ENCODE results near the gene GRHL3.

Gene GRHL3

DNA sequence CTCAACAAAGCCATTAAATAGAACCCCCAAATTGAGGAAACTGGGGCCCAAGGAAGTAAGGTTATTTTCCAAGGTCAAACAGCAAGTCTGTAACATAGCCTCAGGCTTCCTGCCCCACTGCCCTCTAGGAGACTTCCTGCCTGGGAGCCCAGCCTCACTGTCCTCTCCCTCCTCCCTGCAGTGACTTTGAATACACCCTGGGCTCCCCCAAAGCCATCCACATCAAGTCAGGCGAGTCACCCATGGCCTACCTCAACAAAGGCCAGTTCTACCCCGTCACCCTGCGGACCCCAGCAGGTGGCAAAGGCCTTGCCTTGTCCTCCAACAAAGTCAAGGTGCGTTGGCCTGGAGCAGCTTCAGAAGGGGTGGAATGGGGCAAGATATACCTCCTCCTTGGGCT, 18.3 kb downstream of the GRHL3 start:
- FAIRE-seq (no peak), DNase-seq (ENCODE audit: insufficient read length, low spot score) (no peak)
- no peak for TF ChIP-seq POLR2A (IDR thresholded peaks at IDR 0.05; ENCODE audit: low read depth, low read length)
- no peak for TF ChIP-seq PAX5 (IDR thresholded peaks at IDR 0.05; ENCODE audit: insufficient read depth, low read length, severe bottlenecking)
- TF ChIP-seq POU2F2 (IDR thresholded peaks at IDR 0.05; ENCODE audit: low read depth, low read length), result no peak
- no peak for TF ChIP-seq TAF1 (IDR thresholded peaks at IDR 0.05; ENCODE audit: low read depth, low read length)
- no peak for TF ChIP-seq POLR2AphosphoS5 (IDR thresholded peaks at IDR 0.05; ENCODE audit: low read depth, low read length)
- no peak for TF ChIP-seq SPI1 (IDR thresholded peaks at IDR 0.05; ENCODE audit: low read depth, low read length)

DNA sequence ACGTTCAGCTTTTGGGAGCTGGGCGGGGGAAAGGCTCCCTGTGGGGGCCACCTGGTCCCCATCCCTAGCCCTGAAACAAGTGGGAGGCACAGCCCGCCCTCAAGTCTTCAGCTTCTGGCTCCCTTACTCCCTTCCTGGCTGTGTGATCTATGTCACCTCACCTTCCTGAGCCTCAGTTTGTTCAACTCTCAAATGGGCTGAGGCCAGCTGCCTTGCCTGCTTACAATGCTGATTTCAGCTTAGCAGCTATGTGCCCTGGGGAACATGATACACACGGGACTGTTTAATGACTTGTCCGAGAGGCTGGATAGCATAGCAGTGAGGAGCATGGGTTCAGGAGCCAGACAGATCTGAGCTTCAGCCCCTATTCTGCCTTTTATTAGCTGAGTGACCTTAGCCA, 19.3 kb downstream of the GRHL3 start:
- FAIRE-seq, result no peak
- no peak for DNase-seq (ENCODE audit: insufficient read length, low spot score)
- TF ChIP-seq POLR2A (IDR thresholded peaks at IDR 0.05; ENCODE audit: low read depth, low read length) (no peak), TAF1 (IDR thresholded peaks at IDR 0.05; ENCODE audit: low read depth, low read length) (no peak), SPI1 (IDR thresholded peaks at IDR 0.05; ENCODE audit: low read depth, low read length) (no peak), PAX5 (IDR thresholded peaks at IDR 0.05; ENCODE audit: insufficient read depth, low read length, severe bottlenecking) (no peak), POLR2AphosphoS5 (IDR thresholded peaks at IDR 0.05; ENCODE audit: low read depth, low read length) (no peak), POU2F2 (IDR thresholded peaks at IDR 0.05; ENCODE audit: low read depth, low read length) (no peak)

DNA sequence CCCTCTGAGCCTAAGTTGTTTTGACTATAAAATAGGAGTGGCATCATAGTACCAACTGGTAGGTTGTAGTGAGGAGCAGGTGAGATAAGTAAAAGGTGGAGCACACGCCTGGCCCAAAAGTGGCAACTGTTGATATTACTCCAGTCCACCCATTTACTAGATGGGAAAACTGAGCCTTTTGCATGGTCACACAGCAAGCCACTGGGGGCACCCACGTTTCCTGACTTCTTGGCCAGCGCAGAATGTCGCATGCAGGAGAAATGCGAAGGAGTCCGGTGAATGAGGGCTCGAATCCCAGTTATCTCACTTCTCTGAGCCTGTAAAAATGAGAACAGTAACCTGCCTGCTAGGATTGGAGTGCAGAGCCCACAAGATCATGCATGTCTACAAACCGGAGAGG, 20.8 kb downstream of the GRHL3 start:
- FAIRE-seq (no peak), DNase-seq (ENCODE audit: insufficient read length, low spot score) (no peak)
- no peak for TF ChIP-seq PAX5 (IDR thresholded peaks at IDR 0.05; ENCODE audit: insufficient read depth, low read length, severe bottlenecking)
- TF ChIP-seq TAF1 (IDR thresholded peaks at IDR 0.05; ENCODE audit: low read depth, low read length), result no peak
- no peak for TF ChIP-seq POU2F2 (IDR thresholded peaks at IDR 0.05; ENCODE audit: low read depth, low read length)
- no peak for TF ChIP-seq POLR2A (IDR thresholded peaks at IDR 0.05; ENCODE audit: low read depth, low read length)
- TF ChIP-seq SPI1 (IDR thresholded peaks at IDR 0.05; ENCODE audit: low read depth, low read length), result no peak
- TF ChIP-seq POLR2AphosphoS5 (IDR thresholded peaks at IDR 0.05; ENCODE audit: low read depth, low read length), result no peak

DNA sequence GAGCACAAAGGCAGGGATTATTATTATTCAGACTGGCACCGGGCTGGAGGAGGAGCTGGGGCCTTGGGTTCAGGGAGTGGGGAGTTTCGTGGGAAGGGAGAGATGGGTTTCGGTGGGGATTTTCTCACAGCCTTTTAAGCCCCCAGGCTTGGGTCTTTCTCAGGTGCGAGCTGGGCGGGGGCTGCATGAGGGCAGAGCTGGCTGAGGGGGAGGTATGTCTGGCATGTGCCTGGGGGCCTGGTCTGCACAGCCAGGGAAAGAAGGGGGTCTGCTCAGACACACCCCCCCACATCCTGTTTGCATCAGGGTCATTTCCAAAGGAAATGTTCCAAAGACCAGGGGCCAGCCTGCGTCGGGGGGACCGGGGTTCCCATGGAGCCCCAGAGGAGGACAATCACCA, 21.6 kb downstream of the GRHL3 start:
- DNase-seq (ENCODE audit: insufficient read length, low spot score), result no peak
- no peak for FAIRE-seq
- TF ChIP-seq POLR2A (IDR thresholded peaks at IDR 0.05; ENCODE audit: low read depth, low read length) (no peak), SPI1 (IDR thresholded peaks at IDR 0.05; ENCODE audit: low read depth, low read length) (no peak), POU2F2 (IDR thresholded peaks at IDR 0.05; ENCODE audit: low read depth, low read length) (no peak), PAX5 (IDR thresholded peaks at IDR 0.05; ENCODE audit: insufficient read depth, low read length, severe bottlenecking) (no peak), POLR2AphosphoS5 (IDR thresholded peaks at IDR 0.05; ENCODE audit: low read depth, low read length) (no peak), TAF1 (IDR thresholded peaks at IDR 0.05; ENCODE audit: low read depth, low read length) (no peak)

DNA sequence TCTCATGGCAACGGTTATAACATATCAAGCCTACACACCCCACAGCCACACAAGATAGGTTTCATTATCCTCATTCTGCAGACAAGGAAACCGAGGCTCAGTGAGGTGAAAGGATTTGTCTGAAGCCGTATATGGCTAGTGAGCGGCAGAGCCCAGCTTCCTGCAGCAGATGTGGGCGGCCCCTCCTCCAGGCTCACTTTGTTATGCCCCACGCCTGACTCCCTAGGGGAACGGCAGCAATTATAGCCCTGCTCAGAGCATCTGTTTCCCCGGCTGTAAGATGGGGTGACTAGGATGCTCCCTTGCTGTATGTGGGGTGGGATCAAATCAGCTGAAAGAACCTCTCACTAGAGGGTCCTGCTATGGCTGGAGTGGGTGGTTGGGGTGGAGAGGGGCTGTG, 22.1 kb downstream of the GRHL3 start:
- TF ChIP-seq TAF1 (IDR thresholded peaks at IDR 0.05; ENCODE audit: low read depth, low read length) (no peak), POLR2AphosphoS5 (IDR thresholded peaks at IDR 0.05; ENCODE audit: low read depth, low read length) (no peak), POU2F2 (IDR thresholded peaks at IDR 0.05; ENCODE audit: low read depth, low read length) (no peak), SPI1 (IDR thresholded peaks at IDR 0.05; ENCODE audit: low read depth, low read length) (no peak), PAX5 (IDR thresholded peaks at IDR 0.05; ENCODE audit: insufficient read depth, low read length, severe bottlenecking) (no peak), POLR2A (IDR thresholded peaks at IDR 0.05; ENCODE audit: low read depth, low read length) (no peak)
- no peak for FAIRE-seq
- no peak for DNase-seq (ENCODE audit: insufficient read length, low spot score)

DNA sequence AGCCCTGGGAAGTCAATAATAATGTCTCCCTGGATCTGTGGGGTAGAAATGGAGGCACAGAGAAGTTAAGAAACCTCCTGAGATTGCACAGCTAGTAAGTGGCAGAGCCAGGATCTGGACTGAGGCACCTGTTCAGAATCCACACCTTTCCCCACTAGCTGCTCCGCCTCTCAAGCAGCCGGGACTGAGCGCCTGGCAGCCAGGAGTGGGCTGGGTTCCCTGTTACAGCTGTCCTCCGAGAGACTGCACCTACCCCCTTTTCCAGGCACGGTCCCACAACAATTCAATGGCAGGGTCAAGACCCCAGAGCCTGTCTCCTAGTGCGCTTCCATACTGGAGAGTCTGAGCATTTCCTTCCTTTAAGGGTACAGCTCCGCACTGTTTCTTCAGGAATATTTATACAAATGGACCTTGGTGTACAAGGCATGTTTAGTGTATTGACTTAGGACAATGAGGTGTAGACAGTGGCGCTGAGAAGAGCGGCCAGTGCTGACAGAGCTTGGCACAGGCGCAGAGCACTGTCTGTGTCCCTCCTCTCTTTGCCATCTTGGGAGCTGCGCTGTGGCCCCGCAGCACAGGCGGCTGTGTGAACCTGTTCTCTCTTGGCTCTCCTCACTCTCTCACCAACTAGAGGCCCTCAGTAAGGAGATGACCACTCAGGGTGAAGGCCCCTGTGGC, 24.4 kb downstream of the GRHL3 start:
- TF ChIP-seq TAF1 (IDR thresholded peaks at IDR 0.05; ENCODE audit: low read depth, low read length) (no peak), PAX5 (IDR thresholded peaks at IDR 0.05; ENCODE audit: insufficient read depth, low read length, severe bottlenecking) (no peak), POLR2AphosphoS5 (IDR thresholded peaks at IDR 0.05; ENCODE audit: low read depth, low read length) (no peak), SPI1 (IDR thresholded peaks at IDR 0.05; ENCODE audit: low read depth, low read length) (no peak), POU2F2 (IDR thresholded peaks at IDR 0.05; ENCODE audit: low read depth, low read length) (no peak), POLR2A (IDR thresholded peaks at IDR 0.05; ENCODE audit: low read depth, low read length) (no peak)
- FAIRE-seq (no peak), DNase-seq (ENCODE audit: insufficient read length, low spot score) (no peak)

DNA sequence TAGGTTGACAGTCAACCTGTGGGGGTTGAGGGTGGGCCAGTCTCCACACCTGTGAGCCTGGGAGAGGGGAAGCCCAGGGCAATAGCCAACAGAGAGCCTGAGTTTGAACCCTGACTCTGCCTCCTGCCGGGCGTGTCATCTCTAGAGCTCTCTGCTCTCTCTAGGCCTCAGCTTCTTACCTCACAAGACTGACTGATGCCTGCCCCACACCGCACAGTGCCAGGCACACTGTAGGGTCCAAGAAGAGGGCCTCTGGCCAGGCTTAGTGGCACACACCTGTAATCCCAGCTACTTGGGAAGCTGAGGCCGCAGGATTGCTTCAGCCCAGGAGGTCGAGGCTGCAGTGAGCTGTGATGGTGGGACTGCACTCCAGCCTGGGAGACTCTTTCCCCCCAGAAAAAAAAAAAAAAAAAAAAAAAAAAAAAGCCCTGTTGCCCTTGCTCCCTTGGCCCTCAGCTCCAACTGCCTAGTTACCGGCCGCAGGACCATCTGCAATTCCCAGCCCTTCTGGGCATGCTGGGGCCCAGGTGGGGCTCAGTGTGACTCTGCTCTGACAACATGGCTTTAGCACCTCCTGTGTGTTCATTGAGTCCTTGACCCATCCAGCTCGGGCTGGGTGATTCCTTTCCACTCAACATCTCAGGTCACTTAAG, 25.1 kb downstream of the GRHL3 start:
- TF ChIP-seq POU2F2 (IDR thresholded peaks at IDR 0.05; ENCODE audit: low read depth, low read length), result no peak
- no peak for TF ChIP-seq POLR2A (IDR thresholded peaks at IDR 0.05; ENCODE audit: low read depth, low read length)
- no peak for TF ChIP-seq SPI1 (IDR thresholded peaks at IDR 0.05; ENCODE audit: low read depth, low read length)
- no peak for TF ChIP-seq POLR2AphosphoS5 (IDR thresholded peaks at IDR 0.05; ENCODE audit: low read depth, low read length)
- TF ChIP-seq PAX5 (IDR thresholded peaks at IDR 0.05; ENCODE audit: insufficient read depth, low read length, severe bottlenecking), result no peak
- TF ChIP-seq TAF1 (IDR thresholded peaks at IDR 0.05; ENCODE audit: low read depth, low read length), result no peak
- no peak for DNase-seq (ENCODE audit: insufficient read length, low spot score)
- FAIRE-seq, result no peak

DNA sequence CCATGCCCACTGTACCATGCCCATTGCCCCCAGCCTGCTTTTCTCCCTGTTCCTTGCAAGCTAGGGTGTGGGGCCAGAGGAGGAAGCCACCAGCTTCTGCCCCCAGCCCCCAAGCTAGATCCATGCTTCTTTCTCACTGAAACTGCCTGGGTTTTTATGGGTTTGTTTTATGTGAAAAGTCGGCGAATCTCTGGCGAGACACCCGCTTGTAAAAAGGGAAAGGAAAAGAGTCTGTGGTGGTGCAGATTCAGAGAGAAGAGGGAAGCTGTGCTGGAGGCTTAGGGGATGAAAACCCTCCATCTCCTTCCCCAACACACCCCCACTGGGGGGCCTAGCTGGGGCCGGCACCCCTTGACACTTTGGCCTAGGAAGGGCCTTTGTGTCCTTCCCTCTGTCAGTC, 26.2 kb downstream of the GRHL3 start:
- DNase-seq (ENCODE audit: insufficient read length, low spot score), result no peak
- no peak for FAIRE-seq
- TF ChIP-seq POLR2A (IDR thresholded peaks at IDR 0.05; ENCODE audit: low read depth, low read length), result no peak
- no peak for TF ChIP-seq PAX5 (IDR thresholded peaks at IDR 0.05; ENCODE audit: insufficient read depth, low read length, severe bottlenecking)
- no peak for TF ChIP-seq TAF1 (IDR thresholded peaks at IDR 0.05; ENCODE audit: low read depth, low read length)
- TF ChIP-seq POU2F2 (IDR thresholded peaks at IDR 0.05; ENCODE audit: low read depth, low read length), result no peak
- no peak for TF ChIP-seq SPI1 (IDR thresholded peaks at IDR 0.05; ENCODE audit: low read depth, low read length)
- no peak for TF ChIP-seq POLR2AphosphoS5 (IDR thresholded peaks at IDR 0.05; ENCODE audit: low read depth, low read length)

DNA sequence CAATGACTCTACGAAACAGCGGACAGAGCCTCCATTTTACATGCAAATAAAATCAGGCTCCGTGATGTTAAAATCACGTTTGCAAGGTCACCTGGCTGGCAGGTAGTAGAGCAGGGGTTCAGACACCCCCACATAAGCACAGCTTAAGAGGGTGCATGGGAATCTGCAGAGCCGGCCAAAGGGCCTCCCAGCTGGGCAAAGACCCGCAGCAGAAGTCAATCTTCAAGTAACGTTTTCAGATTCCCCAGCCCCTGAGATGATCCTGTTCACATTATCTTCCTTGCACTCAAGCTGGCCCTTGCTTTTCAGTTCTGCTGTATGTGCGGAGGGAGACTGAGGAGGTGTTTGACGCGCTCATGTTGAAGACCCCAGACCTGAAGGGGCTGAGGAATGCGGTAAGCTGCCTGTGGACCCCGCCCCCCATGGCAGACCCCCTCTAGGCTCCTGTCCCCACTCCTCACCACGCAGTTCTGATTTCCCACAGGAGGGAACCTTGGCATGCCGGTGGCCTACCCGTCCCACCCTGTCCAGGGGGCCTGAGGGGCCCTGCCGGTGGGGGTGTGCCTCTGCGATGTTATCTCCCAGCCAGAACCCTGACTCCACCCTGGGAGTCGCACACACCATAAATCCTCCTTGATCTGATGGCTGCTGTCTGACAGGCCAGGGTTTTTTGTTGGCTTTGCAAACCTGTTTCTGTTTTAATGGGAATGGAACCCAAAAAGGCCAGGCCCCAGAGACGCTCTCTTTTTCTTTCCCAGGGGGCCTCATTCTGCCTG, 28.2 kb downstream of the GRHL3 start:
- FAIRE-seq, result no peak
- no peak for DNase-seq (ENCODE audit: insufficient read length, low spot score)
- TF ChIP-seq SPI1 (IDR thresholded peaks at IDR 0.05; ENCODE audit: low read depth, low read length), result no peak
- no peak for TF ChIP-seq TAF1 (IDR thresholded peaks at IDR 0.05; ENCODE audit: low read depth, low read length)
- no peak for TF ChIP-seq POLR2AphosphoS5 (IDR thresholded peaks at IDR 0.05; ENCODE audit: low read depth, low read length)
- TF ChIP-seq POLR2A (IDR thresholded peaks at IDR 0.05; ENCODE audit: low read depth, low read length), result no peak
- TF ChIP-seq PAX5 (IDR thresholded peaks at IDR 0.05; ENCODE audit: insufficient read depth, low read length, severe bottlenecking), result no peak
- TF ChIP-seq POU2F2 (IDR thresholded peaks at IDR 0.05; ENCODE audit: low read depth, low read length), result no peak

Measured in GM12891 (cell line).